ENCODE data around the gene CST9.

DNA sequence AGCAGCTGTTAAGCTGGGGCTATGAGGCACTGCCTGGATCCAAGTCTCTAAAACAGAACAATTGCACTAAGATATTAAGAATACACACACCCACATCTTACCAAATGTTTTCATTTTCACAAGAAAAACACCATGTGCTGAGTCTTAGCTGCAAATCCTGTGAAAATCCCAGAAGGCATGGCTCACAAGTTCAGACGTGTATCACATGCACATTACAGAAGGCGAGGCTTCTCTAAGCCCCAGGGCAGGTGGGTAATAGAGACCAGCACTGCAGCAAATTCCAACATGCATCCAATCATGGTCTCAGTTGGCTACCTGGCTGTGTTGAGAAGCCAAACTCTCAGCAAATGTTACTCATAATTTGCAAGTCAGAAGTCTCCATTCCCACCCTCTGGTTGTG lies 48.3 kb upstream of the CST9 start:
- TF ChIP-seq BHLHE40 (IDR thresholded peaks at IDR 0.05; ENCODE audit: low read depth, low read length) (no peak), EP300 (IDR thresholded peaks at IDR 0.05) (no peak), FOSL2 (IDR thresholded peaks at IDR 0.05) (no peak), FOSL2 (CRISPR knock-in tag; IDR thresholded peaks at IDR 0.05) (no peak), FOXS1 (CRISPR knock-in tag; IDR thresholded peaks at IDR 0.05) (no peak), MAFK (IDR thresholded peaks at IDR 0.05; ENCODE audit: partially characterized antibody) (no peak), POLR2A (IDR thresholded peaks at IDR 0.05; ENCODE audit: low read length) (no peak), RAD21 (conservative IDR thresholded peaks at IDR 0.05 in 1 of 2, IDR thresholded peaks at IDR 0.05 in 1 of 2) (no peak), POLR2AphosphoS2 (conservative IDR thresholded peaks at IDR 0.05; ENCODE audit: low read length) (no peak), JUN (IDR thresholded peaks at IDR 0.05) (no peak)
- TF ChIP-seq, protein P1, sequence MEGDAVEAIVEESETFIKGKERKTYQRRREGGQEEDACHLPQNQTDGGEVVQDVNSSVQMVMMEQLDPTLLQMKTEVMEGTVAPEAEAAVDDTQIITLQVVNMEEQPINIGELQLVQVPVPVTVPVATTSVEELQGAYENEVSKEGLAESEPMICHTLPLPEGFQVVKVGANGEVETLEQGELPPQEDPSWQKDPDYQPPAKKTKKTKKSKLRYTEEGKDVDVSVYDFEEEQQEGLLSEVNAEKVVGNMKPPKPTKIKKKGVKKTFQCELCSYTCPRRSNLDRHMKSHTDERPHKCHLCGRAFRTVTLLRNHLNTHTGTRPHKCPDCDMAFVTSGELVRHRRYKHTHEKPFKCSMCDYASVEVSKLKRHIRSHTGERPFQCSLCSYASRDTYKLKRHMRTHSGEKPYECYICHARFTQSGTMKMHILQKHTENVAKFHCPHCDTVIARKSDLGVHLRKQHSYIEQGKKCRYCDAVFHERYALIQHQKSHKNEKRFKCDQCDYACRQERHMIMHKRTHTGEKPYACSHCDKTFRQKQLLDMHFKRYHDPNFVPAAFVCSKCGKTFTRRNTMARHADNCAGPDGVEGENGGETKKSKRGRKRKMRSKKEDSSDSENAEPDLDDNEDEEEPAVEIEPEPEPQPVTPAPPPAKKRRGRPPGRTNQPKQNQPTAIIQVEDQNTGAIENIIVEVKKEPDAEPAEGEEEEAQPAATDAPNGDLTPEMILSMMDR (IDR thresholded peaks at IDR 0.05), result no peak
- TF ChIP-seq, protein P2, sequence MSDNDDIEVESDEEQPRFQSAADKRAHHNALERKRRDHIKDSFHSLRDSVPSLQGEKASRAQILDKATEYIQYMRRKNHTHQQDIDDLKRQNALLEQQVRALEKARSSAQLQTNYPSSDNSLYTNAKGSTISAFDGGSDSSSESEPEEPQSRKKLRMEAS (IDR thresholded peaks at IDR 0.05), result no peak

Measured in A549 (cell line).